Duodenal mucosa (tissue), 2 donors: ENCODE measurements around the gene PRKD1.
A peak's percentile ranks its signal among the peaks of the same experiment; 100 is the strongest.

Experiments
- H3K27ac ChIP-seq: one replicate; pipeline ENCODE4 v1.7.0; 2013; ENCODE audit warnings: low read depth, low read length
- H3K27me3 ChIP-seq, 2 donors: one replicate each; pipeline ENCODE4 v1.7.0; 2013; ENCODE audit warnings: low read length in 2 of 2, control low read depth in 1 of 2; ENCODE audit not compliant: insufficient read depth in 2 of 2, control insufficient read depth in 1 of 2
- H3K36me3 ChIP-seq, 2 donors: one replicate each; pipeline ENCODE4 v1.7.0; 2013; ENCODE audit warnings: low read length in 2 of 2, control low read depth in 1 of 2; ENCODE audit not compliant: insufficient read depth in 2 of 2, control insufficient read depth in 1 of 2
- H3K4me1 ChIP-seq, 2 donors: one replicate each; pipeline ENCODE4 v1.7.0; 2013; ENCODE audit warnings: low read length in 2 of 2, control low read depth in 1 of 2; ENCODE audit not compliant: insufficient read depth in 2 of 2, control insufficient read depth in 1 of 2
- H3K4me3 ChIP-seq, 2 donors: one replicate each; pipeline ENCODE4 v1.7.0; 2013; ENCODE audit warnings: low read length in 2 of 2, low read depth in 1 of 2
- H3K9ac ChIP-seq, 2 donors: one replicate each; pipeline ENCODE4 v1.7.0; 2013; ENCODE audit warnings: low read length in 2 of 2, low read depth in 1 of 2
- H3K9me3 ChIP-seq, 2 donors: one replicate each; pipeline ENCODE4 v1.7.0; 2013; ENCODE audit warnings: low read length in 2 of 2, control low read depth in 1 of 2; ENCODE audit not compliant: control insufficient read depth in 1 of 2

PRKD1 gene

GRCh38 chr14:29805415-29806123, 122.1 kb downstream of the PRKD1 start:
- H3K36me3 ChIP-seq: no peaks in the 10 kb centered on the region
- H3K27me3 ChIP-seq: no peaks in the 10 kb centered on the region
- peak overlapping the region in 1 of 2 donors; percentile 5 for H3K4me3 ChIP-seq
- peaks cover 10 to 25% of the 10 kb centered on the region in 2 donors for H3K4me1 ChIP-seq
- H3K9me3 ChIP-seq: no peaks in the 10 kb centered on the region
- H3K27ac ChIP-seq: no peak overlapping the region
- H3K9ac ChIP-seq: no peak overlapping the region

GRCh38 chr14:29804481-29805266, 123.0 kb downstream of the PRKD1 start:
- Histone ChIP-seq H3K4me1 (peaks cover 6 to 16% of the 10 kb centered on the region in 2 donors), H3K9ac (no peak overlapping the region), H3K4me3 (no peak overlapping the region), H3K36me3 (no peaks in the 10 kb centered on the region), H3K9me3 (no peaks in the 10 kb centered on the region), H3K27me3 (no peaks in the 10 kb centered on the region), H3K27ac (no peak overlapping the region)

GRCh38 chr14:29803045-29803444, 124.6 kb downstream of the PRKD1 start:
- Histone ChIP-seq H3K4me1 (peaks cover 6 to 15% of the 10 kb centered on the region in 2 donors), H3K4me3 (no peak overlapping the region), H3K36me3 (no peaks in the 10 kb centered on the region), H3K9me3 (no peaks in the 10 kb centered on the region), H3K9ac (no peak overlapping the region), H3K27me3 (no peaks in the 10 kb centered on the region), H3K27ac (no peak overlapping the region)

- Histone ChIP-seq H3K9ac (no peak overlapping the region), H3K4me3 (no peak overlapping the region), H3K27ac (no peak overlapping the region), H3K4me1 (peaks cover 11 to 15% of the 10 kb centered on the region in 2 donors), H3K36me3 (no peaks in the 10 kb centered on the region), H3K9me3 (no peaks in the 10 kb centered on the region), H3K27me3 (no peaks in the 10 kb centered on the region)
These were observed 125.4 kb downstream of the PRKD1 start for GRCh38 chr14:29802211-29802610.

- Histone ChIP-seq H3K9me3 (no peaks in the 10 kb centered on the region), H3K36me3 (no peaks in the 10 kb centered on the region)
These were observed 126.7 kb downstream of the PRKD1 start for GRCh38 chr14:29800961-29801360.

GRCh38 chr14:29799464-29800095, 128.1 kb downstream of the PRKD1 start:
- H3K4me3 ChIP-seq: no peak overlapping the region
- H3K9me3 ChIP-seq: no peaks in the 10 kb centered on the region
- H3K4me1 ChIP-seq: peaks cover 5 to 6% of the 10 kb centered on the region in 2 donors
- no peaks in the 10 kb centered on the region for H3K27me3 ChIP-seq
- H3K27ac ChIP-seq: no peak overlapping the region
- H3K9ac ChIP-seq: no peak overlapping the region
- H3K36me3 ChIP-seq: no peaks in the 10 kb centered on the region

More at GRCh38 chr14:29800961-29801360, 126.7 kb downstream of the PRKD1 start:
- Histone ChIP-seq H3K4me1 (peaks cover 10 to 16% of the 10 kb centered on the region in 2 donors), H3K27me3 (no peaks in the 10 kb centered on the region), H3K9ac (no peak overlapping the region), H3K27ac (no peak overlapping the region), H3K4me3 (no peak overlapping the region)

GRCh38 chr14:29798811-29799210, 128.8 kb downstream of the PRKD1 start:
- Histone ChIP-seq H3K36me3 (no peaks in the 10 kb centered on the region), H3K27ac (no peak overlapping the region), H3K4me1 (peaks cover 5 to 6% of the 10 kb centered on the region in 2 donors), H3K9me3 (no peaks in the 10 kb centered on the region), H3K27me3 (no peaks in the 10 kb centered on the region), H3K9ac (no peak overlapping the region), H3K4me3 (no peak overlapping the region)

- Histone ChIP-seq H3K4me1 (peaks cover 5 to 6% of the 10 kb centered on the region in 2 donors), H3K27me3 (no peaks in the 10 kb centered on the region), H3K4me3 (no peak overlapping the region), H3K9ac (no peak overlapping the region), H3K9me3 (no peaks in the 10 kb centered on the region), H3K36me3 (no peaks in the 10 kb centered on the region), H3K27ac (no peak overlapping the region)
These were observed 129.5 kb downstream of the PRKD1 start for GRCh38 chr14:29798108-29798663.

- Histone ChIP-seq H3K9ac (no peak overlapping the region), H3K27ac (no peak overlapping the region), H3K27me3 (no peaks in the 10 kb centered on the region), H3K9me3 (no peaks in the 10 kb centered on the region), H3K4me1 (peaks cover 5 to 6% of the 10 kb centered on the region in 2 donors), H3K36me3 (no peaks in the 10 kb centered on the region), H3K4me3 (no peak overlapping the region)
These were observed 130.8 kb downstream of the PRKD1 start for GRCh38 chr14:29796853-29797252.

GRCh38 chr14:29789475-29789874, 138.2 kb downstream of the PRKD1 start:
- Histone ChIP-seq H3K9ac (no peak overlapping the region), H3K4me1 (no peaks in the 10 kb centered on the region), H3K27me3 (no peaks in the 10 kb centered on the region), H3K27ac (no peak overlapping the region), H3K36me3 (no peaks in the 10 kb centered on the region), H3K9me3 (no peaks in the 10 kb centered on the region), H3K4me3 (no peak overlapping the region)
